Astrocyte (in vitro differentiated cells and primary cell): ENCODE results near the gene NREP.

Experiments used
- CTCF ChIP-seq: IDR thresholded peaks from 2 replicates; pipeline ENCODE4 v1.5.1; 2011; ENCODE audit warnings: low read depth, mild to moderate bottlenecking, inconsistent platforms, low read length, moderate library complexity; ENCODE audit not compliant: insufficient read depth
- EZH2 ChIP-seq: IDR thresholded peaks from 2 replicates; pipeline ENCODE4 v1.6.1; 2012; ENCODE audit warnings: mild to moderate bottlenecking, low read length, inconsistent platforms; ENCODE audit not compliant: insufficient read depth

- no peak for TF ChIP-seq CTCF
- no peak for TF ChIP-seq EZH2
These were observed 49.3 kb downstream of the NREP start for GRCh38 chr5:111707630-111708164.
